Uterus (tissue), 2 donors: ENCODE results near the gene PDPN.

Experiments
- POLR2A ChIP-seq, 2 donors: fragments of 450-650 bp; IDR thresholded peaks; one replicate each; pipeline ENCODE4 v1.6.1; 2016; ENCODE audit warnings: antibody characterized with exemption in 2 of 2, mild to moderate bottlenecking in 1 of 2, moderate library complexity in 1 of 2
- TF ChIP-seq, protein P1 (sequence below), 4 experiments: fragments of 200-600 bp in 2 of 4; fragments of 450-650 bp in 2 of 4; sonication (generic) in 2 of 4; IDR thresholded peaks; one replicate each; pipeline ENCODE4 v1.5.1; 2016 to 2019; ENCODE audit warnings: antibody characterized with exemption in 4 of 4, mild to moderate bottlenecking in 2 of 4, moderate library complexity in 1 of 4

- TF ChIP-seq, protein P1, sequence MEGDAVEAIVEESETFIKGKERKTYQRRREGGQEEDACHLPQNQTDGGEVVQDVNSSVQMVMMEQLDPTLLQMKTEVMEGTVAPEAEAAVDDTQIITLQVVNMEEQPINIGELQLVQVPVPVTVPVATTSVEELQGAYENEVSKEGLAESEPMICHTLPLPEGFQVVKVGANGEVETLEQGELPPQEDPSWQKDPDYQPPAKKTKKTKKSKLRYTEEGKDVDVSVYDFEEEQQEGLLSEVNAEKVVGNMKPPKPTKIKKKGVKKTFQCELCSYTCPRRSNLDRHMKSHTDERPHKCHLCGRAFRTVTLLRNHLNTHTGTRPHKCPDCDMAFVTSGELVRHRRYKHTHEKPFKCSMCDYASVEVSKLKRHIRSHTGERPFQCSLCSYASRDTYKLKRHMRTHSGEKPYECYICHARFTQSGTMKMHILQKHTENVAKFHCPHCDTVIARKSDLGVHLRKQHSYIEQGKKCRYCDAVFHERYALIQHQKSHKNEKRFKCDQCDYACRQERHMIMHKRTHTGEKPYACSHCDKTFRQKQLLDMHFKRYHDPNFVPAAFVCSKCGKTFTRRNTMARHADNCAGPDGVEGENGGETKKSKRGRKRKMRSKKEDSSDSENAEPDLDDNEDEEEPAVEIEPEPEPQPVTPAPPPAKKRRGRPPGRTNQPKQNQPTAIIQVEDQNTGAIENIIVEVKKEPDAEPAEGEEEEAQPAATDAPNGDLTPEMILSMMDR (IDR thresholded peaks at IDR 0.05) = no peak
- no peak for TF ChIP-seq POLR2A (IDR thresholded peaks at IDR 0.05)
These were observed 34.6 kb upstream of the PDPN start for GRCh38 chr1:13549021-13549420.
